HFFc6 (cell line): ENCODE results near the gene SGMS1. TPM values are rescaled to one million over a fixed set of nuclear protein-coding genes. Genes with fewer than 3 reads are reported as not detected.

Experiments used
- DNase-seq: peaks from one replicate; pipeline ENCODE4 v3.0.0-alpha.2; 2018
- H3K27ac Mint-ChIP-seq: 2 replicates; pipeline ENCODE4 v1.8.0; 2020; ENCODE audit warnings: mild to moderate bottlenecking, mixed read lengths
- H3K27me3 Mint-ChIP-seq: 2 replicates; pipeline ENCODE4 v1.8.0; 2021; ENCODE audit warnings: mild to moderate bottlenecking, moderate library complexity, mixed read lengths; ENCODE audit not compliant: insufficient read depth
- H3K36me3 Mint-ChIP-seq: 2 replicates; pipeline ENCODE4 v1.8.0; 2021; ENCODE audit warnings: low read depth, mixed read lengths
- H3K4me1 Mint-ChIP-seq: 2 replicates; pipeline ENCODE4 v1.8.0; 2020; ENCODE audit warnings: low read depth, mixed read lengths
- H3K4me3 Mint-ChIP-seq: 2 replicates; pipeline ENCODE4 v1.8.0; 2020; ENCODE audit warnings: mild to moderate bottlenecking, moderate library complexity, mixed read lengths
- H3K9me3 Mint-ChIP-seq: 2 replicates; pipeline ENCODE4 v1.8.0; 2020; ENCODE audit warnings: mild to moderate bottlenecking, mixed read lengths
- CTCF ChIP-seq: fragments of 200-600 bp; sonication (generic); IDR thresholded peaks from 2 replicates; pipeline ENCODE4 v1.5.0; 2021; ENCODE audit warnings: antibody characterized with exemption, mild to moderate bottlenecking
- total RNA-seq, 6 experiments: library from RNA; stranded (reverse); fragmentation: NEBNext Ultra II Directional; extraction: Animal tissue kit (Norgen Biotek cat#: 25700); gene quantifications; 2 replicates in 1 of 6; 3 replicates in 5 of 6; pipeline ENCODE4 v1.2.3, GENCODE V29; 2021

The SGMS1 gene
- total RNA-seq, 6 experiments from 2014 or later: 19.6 to 27.5 (median 24.6) TPM

GRCh38 chr10:50417486-50417885 lies 206.3 kb downstream of the SGMS1 start:
- Mint-ChIP-seq H3K4me3 (peak overlapping the region; percentile 91), H3K27me3 (no peaks in the 10 kb centered on the region), H3K36me3 (no peaks in the 10 kb centered on the region; the same call in 1 of the 2 replicates), H3K27ac (peak overlapping the region; percentile 90), H3K4me1 (peaks cover 84% of the 10 kb centered on the region), H3K9me3 (no peaks in the 10 kb centered on the region)
- no peak for DNase-seq
- no peak for TF ChIP-seq CTCF

GRCh38 chr10:50416881-50417280 lies 206.9 kb downstream of the SGMS1 start:
- DNase-seq: no peak
- H3K9me3 Mint-ChIP-seq: no peaks in the 10 kb centered on the region
- peaks cover 84% of the 10 kb centered on the region for H3K4me1 Mint-ChIP-seq
- H3K27me3 Mint-ChIP-seq: no peaks in the 10 kb centered on the region
- H3K36me3 Mint-ChIP-seq: no peaks in the 10 kb centered on the region; the same call in 1 of the 2 replicates
- TF ChIP-seq CTCF: no peak
- H3K27ac Mint-ChIP-seq: no peak overlapping the region; the same call in 1 of the 2 replicates
- H3K4me3 Mint-ChIP-seq: peak overlapping the region; percentile 91

GRCh38 chr10:50416181-50416824 lies 207.5 kb downstream of the SGMS1 start:
- TF ChIP-seq CTCF: peak; percentile 45
- no peaks in the 10 kb centered on the region for H3K27me3 Mint-ChIP-seq
- H3K36me3 Mint-ChIP-seq: no peaks in the 10 kb centered on the region; the same call in 1 of the 2 replicates
- no peaks in the 10 kb centered on the region for H3K9me3 Mint-ChIP-seq
- peaks cover 89% of the 10 kb centered on the region for H3K4me1 Mint-ChIP-seq
- peak overlapping the region; percentile 91 for H3K4me3 Mint-ChIP-seq
- DNase-seq: no peak
- no peak overlapping the region for H3K27ac Mint-ChIP-seq

- peaks cover 89% of the 10 kb centered on the region for H3K4me1 Mint-ChIP-seq
Observed at GRCh38 chr10:50415292-50415691, 208.5 kb downstream of the SGMS1 start.

GRCh38 chr10:50410066-50410811 lies 213.5 kb downstream of the SGMS1 start:
- H3K27me3 Mint-ChIP-seq: no peaks in the 10 kb centered on the region; the same call in 1 of the 2 replicates
- peaks cover 5% of the 10 kb centered on the region; the same call in 1 of the 2 replicates for H3K36me3 Mint-ChIP-seq
- H3K9me3 Mint-ChIP-seq: no peaks in the 10 kb centered on the region
- H3K4me3 Mint-ChIP-seq: no peak overlapping the region; the same call in 1 of the 2 replicates
- peaks cover 70% of the 10 kb centered on the region for H3K4me1 Mint-ChIP-seq
- DNase-seq: no peak
- H3K27ac Mint-ChIP-seq: peak overlapping the region; percentile 83
- no peak for TF ChIP-seq CTCF

More at GRCh38 chr10:50415292-50415691, 208.5 kb downstream of the SGMS1 start:
- no peaks in the 10 kb centered on the region for H3K27me3 Mint-ChIP-seq
- DNase-seq: no peak
- H3K4me3 Mint-ChIP-seq: no peak overlapping the region
- H3K27ac Mint-ChIP-seq: no peak overlapping the region
- H3K9me3 Mint-ChIP-seq: no peaks in the 10 kb centered on the region
- no peaks in the 10 kb centered on the region; the same call in 1 of the 2 replicates for H3K36me3 Mint-ChIP-seq
- no peak for TF ChIP-seq CTCF
